SK-N-DZ (cell line): ENCODE data around the gene XRCC3.
"Not testable (repeated sequence)": the region's sequence is repeated elsewhere in the genome, so short reads cannot be mapped to it uniquely, and the experiment has no call there.

Experiments
- DNase-seq: peaks from one replicate; pipeline ENCODE4 v3.0.0-alpha.2; 2015; ENCODE audit warnings: low spot score

The XRCC3 gene

GRCh38 chr14:103694572-103695026 lies 20.7 kb downstream of the XRCC3 start:
- DNase-seq, result no peak

- no peak for DNase-seq
These were observed 21.7 kb downstream of the XRCC3 start for GRCh38 chr14:103693515-103693914.

- DNase-seq, result no peak
These were observed 22.4 kb downstream of the XRCC3 start for GRCh38 chr14:103692871-103693270.

- no peak for DNase-seq
These were observed 23.1 kb downstream of the XRCC3 start for GRCh38 chr14:103692159-103692558.

GRCh38 chr14:103691655-103692054 lies 23.6 kb downstream of the XRCC3 start:
- not testable (repeated sequence) for DNase-seq

- no peak for DNase-seq
These were observed 24.9 kb downstream of the XRCC3 start for GRCh38 chr14:103690332-103690731.

- no peak for DNase-seq
These were observed 26.0 kb downstream of the XRCC3 start for GRCh38 chr14:103688906-103689902.

- no peak for DNase-seq
These were observed 26.8 kb downstream of the XRCC3 start for GRCh38 chr14:103688441-103688840.

- DNase-seq, result no peak
These were observed 27.5 kb downstream of the XRCC3 start for GRCh38 chr14:103687712-103688111.

- no peak for DNase-seq
These were observed 28.3 kb downstream of the XRCC3 start for GRCh38 chr14:103686831-103687485.

GRCh38 chr14:103685276-103686211 lies 29.7 kb downstream of the XRCC3 start:
- DNase-seq, result no peak

GRCh38 chr14:103684871-103685270 lies 30.4 kb downstream of the XRCC3 start:
- no peak for DNase-seq

GRCh38 chr14:103684471-103684870 lies 30.8 kb downstream of the XRCC3 start:
- DNase-seq, result no peak

GRCh38 chr14:103683139-103683538 lies 32.1 kb downstream of the XRCC3 start:
- no peak for DNase-seq

- DNase-seq, result no peak
These were observed 34.6 kb downstream of the XRCC3 start for GRCh38 chr14:103680491-103681231.

- DNase-seq, result no peak
These were observed 35.9 kb downstream of the XRCC3 start for GRCh38 chr14:103679351-103679750.

GRCh38 chr14:103676881-103677675 lies 38.2 kb downstream of the XRCC3 start:
- no peak for DNase-seq

GRCh38 chr14:103675957-103676356 lies 39.3 kb downstream of the XRCC3 start:
- DNase-seq, result no peak

- DNase-seq, result no peak
These were observed 43.3 kb downstream of the XRCC3 start for GRCh38 chr14:103671911-103672310.

GRCh38 chr14:103669370-103669769 lies 45.9 kb downstream of the XRCC3 start:
- DNase-seq, result no peak
